Breast epithelium (tissue), 3 donors: ENCODE data around the gene UBL3.

Experiments used
- POLR2A ChIP-seq: fragments of 450-650 bp; IDR thresholded peaks from one replicate; pipeline ENCODE4 v1.6.1; 2016; ENCODE audit warnings: antibody characterized with exemption, mild to moderate bottlenecking, moderate library complexity
- POLR2AphosphoS5 ChIP-seq, 3 donors: sonication (generic); formaldehyde crosslinking; IDR thresholded peaks; one replicate each; pipeline ENCODE4 v1.6.1; 2017; ENCODE audit warnings: antibody characterized with exemption in 3 of 3
- TF ChIP-seq, protein P1 (sequence below), 3 donors: fragments of 450-650 bp; IDR thresholded peaks; one replicate each; pipeline ENCODE4 v1.5.1; 2016 to 2017; ENCODE audit warnings: antibody characterized with exemption in 3 of 3, mild to moderate bottlenecking in 3 of 3, moderate library complexity in 3 of 3

DNA sequence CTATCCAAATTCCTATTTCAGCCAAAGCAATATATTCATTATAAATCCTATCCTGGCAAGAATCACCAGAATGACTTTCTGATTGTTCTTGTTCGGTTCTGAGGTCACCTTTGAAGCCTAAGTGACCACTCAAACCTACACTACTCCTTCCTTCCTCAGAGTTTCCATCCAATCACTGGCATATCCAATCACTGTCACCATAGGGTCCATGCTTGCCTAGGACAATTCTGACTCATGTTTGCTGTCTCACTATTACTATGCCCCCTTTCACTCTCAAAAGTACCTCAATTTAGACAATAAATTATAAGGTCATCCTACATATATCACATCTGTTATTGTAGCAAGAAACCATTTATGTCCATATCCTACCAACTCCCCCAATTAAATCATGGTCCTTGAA, 58.9 kb downstream of the UBL3 start:
- TF ChIP-seq, protein P1, sequence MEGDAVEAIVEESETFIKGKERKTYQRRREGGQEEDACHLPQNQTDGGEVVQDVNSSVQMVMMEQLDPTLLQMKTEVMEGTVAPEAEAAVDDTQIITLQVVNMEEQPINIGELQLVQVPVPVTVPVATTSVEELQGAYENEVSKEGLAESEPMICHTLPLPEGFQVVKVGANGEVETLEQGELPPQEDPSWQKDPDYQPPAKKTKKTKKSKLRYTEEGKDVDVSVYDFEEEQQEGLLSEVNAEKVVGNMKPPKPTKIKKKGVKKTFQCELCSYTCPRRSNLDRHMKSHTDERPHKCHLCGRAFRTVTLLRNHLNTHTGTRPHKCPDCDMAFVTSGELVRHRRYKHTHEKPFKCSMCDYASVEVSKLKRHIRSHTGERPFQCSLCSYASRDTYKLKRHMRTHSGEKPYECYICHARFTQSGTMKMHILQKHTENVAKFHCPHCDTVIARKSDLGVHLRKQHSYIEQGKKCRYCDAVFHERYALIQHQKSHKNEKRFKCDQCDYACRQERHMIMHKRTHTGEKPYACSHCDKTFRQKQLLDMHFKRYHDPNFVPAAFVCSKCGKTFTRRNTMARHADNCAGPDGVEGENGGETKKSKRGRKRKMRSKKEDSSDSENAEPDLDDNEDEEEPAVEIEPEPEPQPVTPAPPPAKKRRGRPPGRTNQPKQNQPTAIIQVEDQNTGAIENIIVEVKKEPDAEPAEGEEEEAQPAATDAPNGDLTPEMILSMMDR (IDR thresholded peaks at IDR 0.05), result no peak
- TF ChIP-seq POLR2A (no peak), POLR2AphosphoS5 (IDR thresholded peaks at IDR 0.05) (no peak)
